CD14-positive monocyte (primary cell): ENCODE results near the gene FREM1. TPM values are rescaled to one million over a fixed set of nuclear protein-coding genes. Genes with fewer than 3 reads are reported as not detected.

Experiments
- DNase-seq, 3 donors: peaks; one replicate each; pipeline ENCODE4 v3.0.0-alpha.2; 2011 to 2022
- H2AFZ ChIP-seq: 2 replicates; pipeline ENCODE4 v1.6.0; 2012; ENCODE audit warnings: mild to moderate bottlenecking, low read depth, low read length, inconsistent platforms; ENCODE audit not compliant: insufficient read depth, poor library complexity, severe bottlenecking
- H3K27ac ChIP-seq, 2 donors: 1 replicate in 1 of 2; 2 replicates in 1 of 2; pipeline ENCODE4 v1.5.1; 2012 to 2013; ENCODE audit warnings: low read length in 2 of 2, control low read depth in 1 of 2, inconsistent platforms in 1 of 2, low read depth in 1 of 2, mild to moderate bottlenecking in 1 of 2
- H3K27me3 ChIP-seq, 2 donors: one replicate each; pipeline versions ENCODE4 v1.6.0 to v1.6.1; 2011 to 2013; ENCODE audit warnings: low read length in 2 of 2; ENCODE audit not compliant: control insufficient read depth in 2 of 2, insufficient read depth in 2 of 2
- H3K36me3 ChIP-seq, 2 donors: replicated peaks in 1 of 2; 1 replicate in 1 of 2; 2 replicates in 1 of 2; pipeline versions ENCODE4 v1.5.1 to v1.6.1; 2012 to 2013; ENCODE audit warnings: low read length in 2 of 2, control low read depth in 1 of 2, inconsistent platforms in 1 of 2, mild to moderate bottlenecking in 1 of 2; ENCODE audit not compliant: insufficient read depth in 2 of 2, control insufficient read depth in 1 of 2
- H3K4me1 ChIP-seq, 2 donors: 1 replicate in 1 of 2; 2 replicates in 1 of 2; pipeline versions ENCODE4 v1.5.1 to v1.6.1; 2012 to 2013; ENCODE audit warnings: low read length in 2 of 2, control low read depth in 1 of 2, inconsistent platforms in 1 of 2, mild to moderate bottlenecking in 1 of 2, moderate library complexity in 1 of 2; ENCODE audit not compliant: insufficient read depth in 2 of 2, control insufficient read depth in 1 of 2
- H3K4me2 ChIP-seq: replicated peaks from 2 replicates; pipeline ENCODE3; 2012; ENCODE audit warnings: low read length, moderate library complexity, mild to moderate bottlenecking; ENCODE audit not compliant: poor library complexity, severe bottlenecking; ENCODE audit errors: extremely low read depth
- H3K4me3 ChIP-seq, 3 experiments: fragments of 200-600 bp in 1 of 3; sonication (generic) in 1 of 3; replicated peaks in 1 of 3; 1 replicate in 2 of 3; 2 replicates in 1 of 3; pipeline ENCODE4 v1.5.1; 2011 to 2013; ENCODE audit warnings: low read length in 3 of 3, mild to moderate bottlenecking in 3 of 3, control low read depth in 2 of 3, low read depth in 2 of 3, inconsistent platforms in 1 of 3, moderate library complexity in 1 of 3
- H3K79me2 ChIP-seq: 2 replicates; pipeline ENCODE4 v1.6.0; 2012; ENCODE audit warnings: mild to moderate bottlenecking, control low read depth, inconsistent platforms, low read length, moderate library complexity; ENCODE audit not compliant: insufficient read depth
- H3K9ac ChIP-seq: 2 replicates; pipeline ENCODE4 v1.6.0; 2017; ENCODE audit warnings: low read length, mild to moderate bottlenecking; ENCODE audit not compliant: insufficient read depth, poor library complexity, severe bottlenecking
- H3K9me3 ChIP-seq, 2 donors: replicated peaks in 1 of 2; 1 replicate in 1 of 2; 2 replicates in 1 of 2; pipeline versions ENCODE4 v1.5.1 to v1.6.1; 2012 to 2013; ENCODE audit warnings: low read length in 2 of 2, control low read depth in 1 of 2; ENCODE audit not compliant: control insufficient read depth in 1 of 2, insufficient read depth in 1 of 2
- H4K20me1 ChIP-seq: 2 replicates; pipeline ENCODE4 v1.6.0; 2012; ENCODE audit warnings: mild to moderate bottlenecking, low read length, control low read depth, moderate library complexity; ENCODE audit not compliant: insufficient read depth
- H3K27ac Mint-ChIP-seq, 7 donors: one replicate each; pipeline ENCODE4 v1.8.0; 2020; ENCODE audit warnings: mild to moderate bottlenecking in 7 of 7, mixed read lengths in 7 of 7, moderate library complexity in 6 of 7, inconsistent platforms in 2 of 7
- H3K27me3 Mint-ChIP-seq, 3 donors: one replicate each; pipeline ENCODE4 v1.8.0; 2021 to 2022; ENCODE audit warnings: low read depth in 3 of 3, mild to moderate bottlenecking in 3 of 3, mixed read lengths in 3 of 3, moderate library complexity in 3 of 3, inconsistent platforms in 1 of 3
- H3K36me3 Mint-ChIP-seq, 2 donors: one replicate each; pipeline ENCODE4 v1.8.0; 2020; ENCODE audit warnings: mixed read lengths in 2 of 2, inconsistent platforms in 1 of 2, mild to moderate bottlenecking in 1 of 2
- H3K4me1 Mint-ChIP-seq: one replicate; pipeline ENCODE4 v1.8.0; 2020; ENCODE audit warnings: mild to moderate bottlenecking, mixed read lengths
- H3K4me3 Mint-ChIP-seq, 2 donors: one replicate each; pipeline ENCODE4 v1.8.0; 2020; ENCODE audit warnings: mild to moderate bottlenecking in 2 of 2, mixed read lengths in 2 of 2, moderate library complexity in 1 of 2
- H3K9me3 Mint-ChIP-seq, 7 donors: one replicate each; pipeline ENCODE4 v1.8.0; 2020 to 2022; ENCODE audit warnings: mixed read lengths in 7 of 7, mild to moderate bottlenecking in 6 of 7, moderate library complexity in 6 of 7, inconsistent platforms in 2 of 7
- CTCF ChIP-seq: fragments of 200-600 bp; IDR thresholded peaks from one replicate; pipeline ENCODE4 v1.8.0; 2022; ENCODE audit warnings: antibody characterized with exemption, mild to moderate bottlenecking
- intact Hi-C, 2 donors: fragments of 100-400 bp; cut with micrococcal nuclease; formaldehyde crosslinking; loops; one replicate each; pipeline versions ENCODE4 v1.15.0 to v1.15.1; 2023
- polyA plus RNA-seq, 3 donors: library from polyadenylated mRNA; depleted of rRNA in 1 of 3; unstranded in 2 of 3; stranded (reverse) in 1 of 3; fragments of 300-500 nt in 2 of 3; fragments of >200 nt in 1 of 3; fragmentation: Illumina TruSeq in 2 of 3; gene quantifications; 1 replicate in 2 of 3; 2 replicates in 1 of 3; pipeline ENCODE4 v1.2.3, GENCODE V29; 2012 to 2021
- small RNA-seq: library from RNA; depleted of rRNA; stranded (forward); fragments of <200 nt; gene quantifications from one replicate; pipeline ENCODE3, GENCODE V24; 2012; ENCODE audit warnings: low read depth; ENCODE audit not compliant: insufficient read length

Gene FREM1
- polyA plus RNA-seq, 3 donors = not detected

GRCh38 chr9:14686168-14686567 is 224.1 kb downstream of the FREM1 start:
- no peaks in the 10 kb centered on the region for H3K79me2 ChIP-seq
- H3K4me1 ChIP-seq = peaks cover 0 to 1% of the 10 kb centered on the region in 2 donors
- Mint-ChIP-seq H3K4me3 (no peak overlapping the region), H3K4me1 (peaks cover 9% of the 10 kb centered on the region), H3K36me3 (peaks cover 36 to 38% of the 10 kb centered on the region in 2 donors), H3K27ac (peak overlapping the region in 1 of 7 donors; percentile 40), H3K9me3 (peaks cover 0 to 4% (median 0%) of the 10 kb centered on the region in 7 donors), H3K27me3 (no peaks in the 10 kb centered on the region)
- no peak overlapping the region for H3K27ac ChIP-seq
- no peaks in the 10 kb centered on the region for H4K20me1 ChIP-seq
- no peak overlapping the region for H2AFZ ChIP-seq
- no peaks in the 10 kb centered on the region for H3K27me3 ChIP-seq
- no peak for TF ChIP-seq CTCF
- no peak for DNase-seq
- H3K4me2 ChIP-seq = no peak overlapping the region
- no peaks in the 10 kb centered on the region for H3K36me3 ChIP-seq
- H3K9ac ChIP-seq = no peak overlapping the region
- no peaks in the 10 kb centered on the region for H3K9me3 ChIP-seq
- H3K4me3 ChIP-seq = no peak overlapping the region
- intact Hi-C loops = no loop called here

Small RNA genes lying within 50 kb of the gene (small RNA-seq; reads per million reads assigned to genes)
- gene RNU6-1260P = not detected

Other genes starting within 250 kb of the FREM1 start
- 1 to 10 TPM in 2 of 3 donors, under 1 TPM in 1; 0.34 to 2.0 (median 1.0) TPM for gene ZDHHC21, start 217.0 kb downstream of the FREM1 start, polyA plus RNA-seq
- not detected for gene CER1, start 187.7 kb downstream of the FREM1 start, polyA plus RNA-seq